HL-60/S4 treated with retinoic acid at 250 ng/mL for 4 days and 3 days (cell line): ENCODE data around the gene OR52K1.

Source experiments
- in situ Hi-C: fragments of 300-500 bp; cut with MboI; formaldehyde crosslinking; loops from 2 replicates; pipeline ENCODE4 v1.7.0; 2022; ENCODE audit warnings: low sequenced_read_pairs

The OR52K1 gene

DNA sequence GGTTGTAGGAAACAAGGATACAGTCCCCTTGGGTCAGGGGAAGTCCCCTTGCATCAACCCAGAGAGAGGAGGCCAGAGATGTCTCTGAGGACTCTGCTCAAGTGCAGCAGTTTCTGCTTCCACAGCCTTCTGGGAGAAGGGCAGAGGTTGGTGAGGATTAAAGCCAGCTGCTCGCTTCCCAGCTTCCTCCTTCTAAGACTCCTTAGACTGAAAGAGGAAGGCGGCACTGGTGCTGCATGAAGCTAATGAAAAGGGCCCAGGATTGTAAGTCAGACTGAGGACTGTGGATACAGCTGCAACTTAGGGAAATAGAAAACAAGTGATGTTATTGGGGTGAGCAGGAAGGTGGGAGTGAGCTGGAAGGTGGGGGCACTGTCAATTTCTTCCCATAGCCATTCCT lies at the start of gene OR52K1:
Gene OR52K1 (plus strand): TSS at position 202 of the 400 bp plus-strand sequence. CDS start 6,255 bp downstream, outside the sequence.
- in situ Hi-C loops = no loop called here

- in situ Hi-C loops = no loop called here
Observed at GRCh38 chr11:4433856-4434255, 48.6 kb upstream of the OR52K1 start.

- in situ Hi-C loops = no loop called here
Observed at GRCh38 chr11:4436411-4436810, 46.0 kb upstream of the OR52K1 start.

GRCh38 chr11:4441515-4441914 lies 40.9 kb upstream of the OR52K1 start:
- in situ Hi-C loops = no loop called here

DNA sequence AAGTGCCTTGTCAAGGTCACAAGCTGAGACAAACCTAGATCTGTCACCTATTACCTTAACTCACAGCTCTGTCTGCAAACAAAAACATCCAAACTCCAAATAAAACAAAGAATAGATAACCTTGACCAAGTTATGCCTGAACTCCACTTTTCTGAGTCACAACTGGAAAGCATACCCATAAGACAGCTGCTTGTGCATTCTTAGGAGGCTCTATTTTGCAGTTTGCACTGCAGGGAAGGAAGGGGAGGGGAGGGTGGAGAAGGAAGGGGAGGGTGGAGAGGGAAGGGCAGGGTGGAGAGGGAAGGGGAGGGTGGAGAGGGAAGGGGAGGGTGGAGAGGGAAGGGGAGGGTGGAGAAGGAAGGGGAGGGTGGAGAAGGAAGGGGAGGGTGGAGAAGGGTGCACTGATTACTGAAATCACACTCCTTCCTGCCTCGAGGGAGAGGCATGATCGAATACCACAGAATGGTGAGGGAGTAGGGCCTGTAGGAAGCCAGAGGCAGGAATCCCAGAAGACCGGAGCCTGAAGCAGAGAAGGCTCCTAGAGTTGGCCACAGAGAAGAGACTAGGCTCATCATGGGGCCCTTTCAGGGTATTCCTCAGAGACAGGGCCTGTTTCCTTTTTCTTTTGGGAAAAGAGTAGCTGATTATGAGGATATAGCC lies 39.1 kb upstream of the OR52K1 start:
- in situ Hi-C loops = no loop called here

DNA sequence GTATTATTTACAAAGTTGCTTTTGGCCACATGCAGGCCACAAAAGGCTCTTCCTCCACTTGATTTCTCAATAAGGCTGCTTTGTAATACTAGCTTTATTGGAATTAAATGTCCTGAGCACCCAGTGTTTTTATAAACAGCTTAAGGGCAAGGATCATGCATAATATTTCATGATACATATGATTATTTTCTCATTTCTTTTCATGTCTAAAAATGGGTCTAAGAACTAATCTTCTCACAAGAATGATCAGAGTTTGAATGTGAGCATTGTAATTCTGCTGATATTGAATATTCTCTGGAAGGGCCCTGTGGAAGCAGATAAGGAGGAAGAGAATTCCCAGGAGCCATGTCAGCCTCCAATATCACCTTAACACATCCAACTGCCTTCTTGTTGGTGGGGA lies 33.5 kb upstream of the OR52K1 start, which contains the start of gene OR52K2:
Gene OR52K2 (plus strand): TSS at position 301 of the 400 bp plus-strand sequence. CDS start 45 bp downstream, at position 346.
- in situ Hi-C loops = no loop called here

- in situ Hi-C loops = no loop called here
Observed at GRCh38 chr11:4453118-4453517, 29.3 kb upstream of the OR52K1 start.

GRCh38 chr11:4454021-4454420 lies 28.4 kb upstream of the OR52K1 start:
- in situ Hi-C loops = no loop called here

- in situ Hi-C loops = no loop called here
Observed at GRCh38 chr11:4455419-4455818, 27.0 kb upstream of the OR52K1 start.

DNA sequence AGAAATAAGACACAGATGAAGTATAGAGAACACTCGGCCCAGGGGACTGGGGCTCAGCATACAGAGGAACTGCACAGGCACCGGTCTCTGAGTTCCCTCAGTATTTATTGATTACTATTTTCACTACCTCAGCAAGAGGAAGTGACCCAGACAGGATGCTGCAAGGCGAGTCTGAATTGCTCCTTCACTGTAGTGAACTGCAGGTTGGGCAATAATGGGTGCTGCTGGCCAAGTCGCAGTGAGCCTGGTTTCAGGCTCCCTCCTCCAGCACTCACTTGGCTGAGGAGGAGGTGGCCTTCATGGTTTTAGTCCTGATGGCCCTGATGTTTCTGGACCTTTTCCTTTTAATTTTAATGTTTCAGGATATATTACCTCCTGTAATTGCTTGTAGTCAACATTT lies 22.9 kb upstream of the OR52K1 start:
- in situ Hi-C loops = no loop called here

GRCh38 chr11:4460151-4460550 lies 22.3 kb upstream of the OR52K1 start:
- in situ Hi-C loops = no loop called here

DNA sequence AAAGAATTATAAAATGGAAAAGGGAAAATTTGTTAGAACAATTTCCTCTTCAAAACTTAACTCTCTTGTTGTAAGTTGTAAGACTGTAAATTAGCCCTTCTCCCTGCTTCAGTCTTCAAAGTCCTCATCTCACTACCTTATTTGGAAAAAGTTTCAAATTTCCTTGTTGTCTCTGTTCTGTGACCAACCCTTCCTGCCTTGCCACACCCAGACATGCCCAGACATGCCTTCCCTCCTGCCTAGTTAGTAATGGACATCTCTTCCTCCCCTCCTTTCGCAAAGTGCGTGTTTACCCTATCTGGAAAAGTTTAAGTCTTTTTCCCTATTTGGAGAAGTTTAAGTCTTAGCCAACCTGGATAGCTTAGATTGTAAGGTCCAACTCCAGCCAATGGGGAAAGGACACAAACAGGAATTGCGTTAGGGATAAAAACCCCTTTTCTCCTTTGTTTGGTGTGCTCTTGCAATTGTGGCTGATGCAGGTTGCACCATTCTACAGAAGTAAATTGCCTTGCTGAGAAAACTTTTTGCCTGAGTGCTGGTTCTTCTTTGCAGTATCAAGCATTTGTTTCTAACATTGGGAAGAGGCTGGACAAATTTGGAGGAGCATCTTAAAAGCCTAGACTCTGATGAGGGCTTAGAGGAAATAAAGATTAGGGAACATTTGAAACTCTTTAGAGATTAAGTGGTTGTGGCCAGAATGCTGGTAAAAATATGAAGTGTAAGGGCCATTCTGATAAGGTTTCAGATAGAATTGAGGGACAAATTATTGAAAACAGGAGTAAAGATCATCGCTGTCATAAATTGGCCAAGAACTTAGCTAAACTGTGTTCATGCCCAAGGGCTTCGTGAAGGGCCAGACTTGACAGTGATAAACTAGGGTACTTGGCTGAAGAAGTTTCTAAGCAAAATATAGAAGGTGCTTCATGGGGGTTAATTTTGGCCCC lies 18.0 kb upstream of the OR52K1 start:
- in situ Hi-C loops = no loop called here

GRCh38 chr11:4465407-4465806 lies 17.0 kb upstream of the OR52K1 start:
- in situ Hi-C loops = no loop called here

- in situ Hi-C loops = no loop called here
Observed at GRCh38 chr11:4466131-4466870, 16.1 kb upstream of the OR52K1 start.

- in situ Hi-C loops = no loop called here
Observed at GRCh38 chr11:4466871-4467442, 15.5 kb upstream of the OR52K1 start.

DNA sequence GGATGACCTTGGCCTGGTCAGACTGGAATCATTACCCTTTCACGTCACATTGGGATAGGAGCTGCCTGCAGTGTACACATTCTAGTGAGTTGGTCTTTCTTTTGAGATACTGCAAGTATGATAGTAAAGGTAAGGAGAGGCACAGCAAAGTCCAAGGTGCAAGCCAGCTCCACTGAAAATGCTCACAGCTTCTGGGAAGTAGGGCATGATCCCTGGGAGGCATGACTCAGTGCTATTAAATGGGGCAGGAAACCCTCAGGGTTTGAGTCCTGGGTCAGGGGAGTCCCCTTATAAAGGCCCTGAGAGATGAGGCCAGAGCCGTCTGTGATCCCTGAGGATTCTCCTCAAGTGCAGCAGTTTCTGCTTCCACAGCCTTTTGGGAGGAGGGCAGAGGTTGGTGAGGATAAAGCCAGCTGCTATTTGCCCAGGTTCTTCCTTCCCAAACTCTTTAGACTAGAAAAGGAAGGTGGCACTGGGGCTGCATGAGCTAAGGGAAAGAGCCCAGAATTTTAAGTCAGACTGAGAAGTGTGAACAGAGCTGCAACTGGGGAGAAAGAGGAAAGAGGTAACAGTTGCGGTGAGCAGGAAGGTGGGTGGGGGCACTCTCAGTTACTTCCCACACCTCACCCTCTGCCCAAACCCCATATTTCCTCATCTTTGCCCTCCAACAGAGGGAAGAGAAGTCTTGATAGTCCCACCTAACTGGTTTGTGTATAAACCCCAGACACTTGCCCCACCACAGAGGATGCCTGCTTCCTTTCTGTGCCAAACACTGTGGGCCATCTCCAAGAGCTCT lies 14.4 kb upstream of the OR52K1 start:
- in situ Hi-C loops = no loop called here

- in situ Hi-C loops = no loop called here
Observed at GRCh38 chr11:4479644-4480043, 2.8 kb upstream of the OR52K1 start.

DNA sequence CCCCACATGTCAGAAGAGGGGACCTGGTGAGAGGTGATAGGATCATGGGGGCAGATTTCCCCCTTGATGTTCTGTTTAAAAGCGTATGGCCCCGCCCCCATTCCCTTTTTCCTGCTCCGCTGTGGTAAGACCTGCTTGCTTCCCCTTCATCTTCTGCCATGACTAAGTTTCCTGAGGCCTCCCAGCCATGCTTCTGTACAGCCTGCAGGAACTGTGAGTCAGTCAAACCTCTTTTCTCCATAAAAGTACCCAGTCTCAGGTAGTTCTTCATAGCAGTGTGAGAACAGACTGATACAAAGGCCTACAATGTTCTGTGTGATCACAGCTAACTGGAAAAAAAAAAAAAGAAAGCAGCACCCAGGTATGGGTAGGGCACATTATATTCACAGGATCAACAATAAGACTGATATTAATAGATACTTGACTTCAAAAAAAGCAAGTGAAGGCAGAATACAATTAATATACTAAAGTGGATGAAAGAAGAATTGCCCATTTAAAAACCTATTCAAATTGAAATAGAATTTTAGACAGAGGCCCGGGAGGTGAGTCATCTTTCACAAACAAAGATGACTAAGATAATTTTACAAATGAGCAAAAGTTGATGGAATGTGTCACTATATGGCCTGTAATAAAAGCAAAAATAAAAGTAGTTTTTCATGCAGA lies 1.7 kb upstream of the OR52K1 start:
- in situ Hi-C loops = no loop called here

DNA sequence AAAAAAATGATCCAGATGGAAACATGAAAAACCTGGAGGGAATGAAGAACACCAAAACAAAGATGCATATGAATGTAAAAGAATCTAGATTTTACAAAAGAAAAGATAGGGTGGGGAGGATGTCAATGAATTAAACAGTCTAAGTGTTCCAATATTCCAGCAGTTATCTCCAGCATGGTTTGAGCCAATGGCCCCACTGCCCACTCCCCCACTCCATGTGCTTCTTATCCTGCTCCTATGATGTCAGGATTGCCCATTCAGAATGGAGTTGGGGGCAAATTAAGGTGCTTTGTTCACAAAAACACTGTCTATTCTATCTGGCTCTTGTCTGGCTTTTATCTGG lies 1.2 kb upstream of the OR52K1 start:
- in situ Hi-C loops = no loop called here

DNA sequence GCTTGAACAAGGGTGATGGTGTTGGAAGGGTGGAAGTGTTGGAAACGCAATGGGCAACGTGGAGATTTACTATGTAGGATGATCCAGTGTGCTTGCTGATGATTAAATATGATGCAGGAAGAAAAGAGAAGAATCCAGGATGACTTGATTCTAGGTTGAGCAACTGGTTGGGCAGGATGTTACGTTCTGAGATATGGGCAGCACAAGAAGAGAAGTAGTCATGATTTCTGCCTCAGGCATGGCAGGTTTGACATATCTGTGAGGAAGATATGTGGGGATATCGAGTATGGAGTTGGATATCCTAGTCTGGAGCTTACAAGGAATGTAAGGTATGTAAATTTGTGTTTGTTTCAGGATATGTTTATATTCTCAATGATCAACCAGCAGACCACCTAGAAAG lies 1.9 kb downstream of the OR52K1 start:
- in situ Hi-C loops = no loop called here
